IMR-90 (cell line): ENCODE results near the gene EXOSC9. TPM values are rescaled to one million over a fixed set of nuclear protein-coding genes. Genes with fewer than 3 reads are reported as not detected.

Experiments used
- ATAC-seq: fragments of 200-7000 bp; cut with Tn5 transposase; 2 replicates; pipeline ENCODE4 v1.9.1; 2020; ENCODE audit warnings: low read depth, mild to moderate bottlenecking, moderate library complexity
- BruUV-seq: library from RNA; stranded (reverse); fragments of 400-500 nt; replicated peaks from 2 replicates; lab custom pipeline; 2021; lab: Mats Ljungman, UMichigan
- CTCF ChIA-PET: fragments of 300-600 bp; formaldehyde crosslinking; extraction: SDS; loops from one replicate; lab custom pipeline; 2021; ENCODE audit warnings: antibody characterized with exemption; lab: Yijun Ruan, JAX
- POLR2A ChIA-PET: fragments of 300-600 bp; sonication (Branson Sonifier 250); formaldehyde crosslinking; loops from one replicate; lab custom pipeline; 2022; ENCODE audit warnings: antibody characterized with exemption; ENCODE audit not compliant: unreplicated experiment; lab: Charles Lee
- DNase-seq: peaks from one replicate; pipeline ENCODE4 v3.0.0; 2013
- H2AFZ ChIP-seq: replicated peaks from 2 replicates; pipeline ENCODE3; 2013; ENCODE audit warnings: low read length, mild to moderate bottlenecking; ENCODE audit not compliant: poor library complexity
- H2AK5ac ChIP-seq: 2 replicates; pipeline ENCODE4 v1.6.1; 2013; ENCODE audit warnings: low read depth, low read length, inconsistent platforms
- H2AK9ac ChIP-seq: replicated peaks from 2 replicates; pipeline ENCODE3; 2013; ENCODE audit warnings: mild to moderate bottlenecking, low read depth, low read length, moderate library complexity; ENCODE audit not compliant: poor library complexity
- H2BK120ac ChIP-seq: 2 replicates; pipeline ENCODE4 v1.6.1; 2013; ENCODE audit warnings: low read depth, low read length, inconsistent platforms
- H2BK15ac ChIP-seq: 3 replicates; pipeline ENCODE4 v1.6.1; 2013; ENCODE audit warnings: low read depth, low read length, inconsistent platforms
- H2BK20ac ChIP-seq: 2 replicates; pipeline ENCODE4 v1.6.1; 2013; ENCODE audit warnings: low read depth, mild to moderate bottlenecking, inconsistent platforms, low read length, moderate library complexity
- H2BK5ac ChIP-seq: 2 replicates; pipeline ENCODE4 v1.6.1; 2013; ENCODE audit warnings: mild to moderate bottlenecking, low read depth, low read length, inconsistent platforms; ENCODE audit not compliant: poor library complexity, severe bottlenecking
- H3K14ac ChIP-seq: replicated peaks from 2 replicates; pipeline ENCODE4 v1.6.1; 2013; ENCODE audit warnings: low read depth, low read length, inconsistent platforms
- H3K18ac ChIP-seq: 2 replicates; pipeline ENCODE4 v1.6.1; 2013; ENCODE audit warnings: low read depth, low read length, control low read depth
- H3K23ac ChIP-seq: 2 replicates; pipeline ENCODE4 v1.6.1; 2013; ENCODE audit warnings: low read depth, low read length, inconsistent platforms
- H3K27ac ChIP-seq: 2 replicates; pipeline ENCODE4 v1.5.1; 2013; ENCODE audit warnings: mild to moderate bottlenecking, control low read depth, low read length; ENCODE audit not compliant: insufficient read depth
- H3K27me3 ChIP-seq: 2 replicates; pipeline ENCODE4 v1.6.1; 2013; ENCODE audit warnings: low read length; ENCODE audit not compliant: control insufficient read depth, insufficient read depth
- H3K36me3 ChIP-seq: 2 replicates; pipeline ENCODE4 v1.6.1; 2013; ENCODE audit warnings: low read length, mixed read lengths; ENCODE audit not compliant: control insufficient read depth, insufficient read depth
- H3K4ac ChIP-seq: 2 replicates; pipeline ENCODE4 v1.6.1; 2013; ENCODE audit warnings: low read depth, low read length, inconsistent platforms
- H3K4me1 ChIP-seq: 2 replicates; pipeline ENCODE4 v1.6.1; 2013; ENCODE audit warnings: low read length, mixed read lengths; ENCODE audit not compliant: control insufficient read depth, insufficient read depth
- H3K4me2 ChIP-seq: 2 replicates; pipeline ENCODE4 v1.6.1; 2013; ENCODE audit warnings: low read depth, mild to moderate bottlenecking, control low read depth, low read length, moderate library complexity
- H3K4me3 ChIP-seq: 2 replicates; pipeline ENCODE4 v1.5.1; 2013; ENCODE audit warnings: low read depth, mild to moderate bottlenecking, control low read depth, low read length, moderate library complexity; ENCODE audit not compliant: insufficient read depth
- H3K56ac ChIP-seq: 2 replicates; pipeline ENCODE4 v1.6.1; 2013; ENCODE audit warnings: low read length, inconsistent platforms; ENCODE audit not compliant: insufficient read depth; ENCODE audit errors: extremely low read depth
- H3K79me1 ChIP-seq, 2 experiments: 2 replicates each; pipeline ENCODE4 v1.6.1; 2013; ENCODE audit warnings: low read length in 2 of 2, inconsistent platforms in 1 of 2, low read depth in 1 of 2
- H3K9ac ChIP-seq: 2 replicates; pipeline ENCODE4 v1.6.1; 2013; ENCODE audit warnings: low read depth, low read length, control low read depth
- H3K9me1 ChIP-seq: 2 replicates; pipeline ENCODE4 v1.6.1; 2013; ENCODE audit warnings: low read length, inconsistent platforms; ENCODE audit not compliant: insufficient read depth
- H3K9me3 ChIP-seq: 2 replicates; pipeline ENCODE4 v1.6.1; 2013; ENCODE audit warnings: low read length; ENCODE audit not compliant: control insufficient read depth, insufficient read depth
- H4K20me1 ChIP-seq: 2 replicates; pipeline ENCODE4 v1.6.1; 2013; ENCODE audit warnings: low read length, inconsistent platforms; ENCODE audit not compliant: insufficient read depth
- H4K5ac ChIP-seq: 2 replicates; pipeline ENCODE4 v1.6.1; 2013; ENCODE audit warnings: mild to moderate bottlenecking, low read depth, low read length, control low read depth
- H4K8ac ChIP-seq, 2 experiments: 2 replicates each; pipeline ENCODE4 v1.6.1; 2013; ENCODE audit warnings: low read depth in 2 of 2, low read length in 2 of 2, control low read depth in 1 of 2, inconsistent platforms in 1 of 2
- H4K91ac ChIP-seq: 2 replicates; pipeline ENCODE4 v1.6.1; 2013; ENCODE audit warnings: low read depth, low read length, inconsistent platforms; ENCODE audit not compliant: insufficient read depth
- BHLHE40 ChIP-seq: fragments of 150-350 bp; IDR thresholded peaks from 2 replicates; pipeline ENCODE4 v1.6.1; 2016; ENCODE audit warnings: mild to moderate bottlenecking, low read depth, low read length
- CEBPB ChIP-seq: IDR thresholded peaks from 2 replicates; pipeline ENCODE4 v1.6.1; 2012; ENCODE audit warnings: low read depth, low read length, improper control_type of control experiment
- CHD1 ChIP-seq: IDR thresholded peaks from 2 replicates; pipeline ENCODE4 v1.6.1; 2012; ENCODE audit warnings: low read depth, low read length, improper control_type of control experiment
- ELK1 ChIP-seq: fragments of 150-350 bp; IDR thresholded peaks from 2 replicates; pipeline ENCODE4 v1.6.1; 2016; ENCODE audit warnings: low read depth, mild to moderate bottlenecking, low read length, moderate library complexity, borderline replicate concordance
- MAFK ChIP-seq: IDR thresholded peaks from 2 replicates; pipeline ENCODE4 v1.6.1; 2012; ENCODE audit warnings: low read depth, low read length, improper control_type of control experiment
- MXI1 ChIP-seq: IDR thresholded peaks from 2 replicates; pipeline ENCODE4 v1.6.1; 2012; ENCODE audit warnings: low read depth, mild to moderate bottlenecking, low read length, moderate library complexity, borderline replicate concordance
- NFE2L2 ChIP-seq: fragments of 150-350 bp; IDR thresholded peaks from 2 replicates; pipeline ENCODE4 v1.6.1; 2016; ENCODE audit warnings: low read depth, mild to moderate bottlenecking, low read length
- POLR2A ChIP-seq: IDR thresholded peaks from 2 replicates; pipeline ENCODE4 v1.6.1; 2012; ENCODE audit warnings: mild to moderate bottlenecking, low read depth, low read length
- RAD21 ChIP-seq: IDR thresholded peaks from 2 replicates; pipeline ENCODE4 v1.6.1; 2012; ENCODE audit warnings: low read length, improper control_type of control experiment
- RCOR1 ChIP-seq: IDR thresholded peaks from 2 replicates; pipeline ENCODE4 v1.6.1; 2012; ENCODE audit warnings: mild to moderate bottlenecking, low read length, improper control_type of control experiment; ENCODE audit not compliant: insufficient replicate concordance
- RFX5 ChIP-seq: IDR thresholded peaks from 2 replicates; pipeline ENCODE4 v1.8.0; 2012; ENCODE audit warnings: low read depth, mild to moderate bottlenecking, low read length, moderate library complexity
- SMC3 ChIP-seq: fragments of 150-350 bp; IDR thresholded peaks from 2 replicates; pipeline ENCODE4 v1.6.1; 2016; ENCODE audit warnings: low read depth, mild to moderate bottlenecking, antibody characterized with exemption, low read length, moderate library complexity
- WGBS, 2 experiments: methylation state at CpG; one replicate each; pipeline versions ENCODE4 v1.1.5 to v1.1.7; 2013; ENCODE audit warnings: missing lambda C conversion rate in 2 of 2; ENCODE audit not compliant: insufficient read length in 1 of 2; ENCODE audit errors: extremely low coverage in 2 of 2; 5-methylcytosine and 5-hydroxymethylcytosine counted together
- dilution Hi-C: fragments of 300-500 bp; cut with HindIII; formaldehyde crosslinking; loops from one replicate; pipeline ENCODE4 v1.14.3; 2018; ENCODE audit warnings: low sequenced_read_pairs; ENCODE audit not compliant: unreplicated experiment
- in situ Hi-C: fragments of 300-500 bp; cut with MboI; formaldehyde crosslinking; loops from 3 replicates; pipeline ENCODE4 v1.14.3; 2019; ENCODE audit warnings: low sequenced_read_pairs, inconsistent platforms, mixed read lengths
- intact Hi-C: fragments of 100-400 bp; cut with micrococcal nuclease; formaldehyde crosslinking; loops from 2 replicates; pipeline ENCODE4 v1.10.0; 2022
- polyA plus RNA-seq, 3 experiments: library from polyadenylated mRNA; depleted of rRNA; stranded (reverse); fragments of >200 nt; gene quantifications; 2 replicates each; pipeline ENCODE4 v1.2.3, GENCODE V29; 2012; ENCODE audit warnings: low replicate concordance in 1 of 3
- total RNA-seq: library from RNA; depleted of rRNA; stranded (reverse); fragments of >200 nt; gene quantifications from 2 replicates; pipeline ENCODE4 v1.2.3, GENCODE V29; 2012
- TF ChIP-seq, protein P1 (sequence below): conservative IDR thresholded peaks from 2 replicates; pipeline ENCODE4 v1.5.1; 2012; ENCODE audit warnings: mild to moderate bottlenecking, low read depth, low read length, improper control_type of control experiment
- TF ChIP-seq, protein P2 (sequence below): fragments of 150-350 bp; IDR thresholded peaks from 2 replicates; pipeline ENCODE4 v1.6.1; 2017; ENCODE audit warnings: mild to moderate bottlenecking, antibody characterized with exemption, low read length, low read depth

The EXOSC9 gene
- total and polyA plus RNA-seq, 2 of the 4 experiments (the other 2 are of a cell fraction) = 34.7 to 47.5 TPM

DNA sequence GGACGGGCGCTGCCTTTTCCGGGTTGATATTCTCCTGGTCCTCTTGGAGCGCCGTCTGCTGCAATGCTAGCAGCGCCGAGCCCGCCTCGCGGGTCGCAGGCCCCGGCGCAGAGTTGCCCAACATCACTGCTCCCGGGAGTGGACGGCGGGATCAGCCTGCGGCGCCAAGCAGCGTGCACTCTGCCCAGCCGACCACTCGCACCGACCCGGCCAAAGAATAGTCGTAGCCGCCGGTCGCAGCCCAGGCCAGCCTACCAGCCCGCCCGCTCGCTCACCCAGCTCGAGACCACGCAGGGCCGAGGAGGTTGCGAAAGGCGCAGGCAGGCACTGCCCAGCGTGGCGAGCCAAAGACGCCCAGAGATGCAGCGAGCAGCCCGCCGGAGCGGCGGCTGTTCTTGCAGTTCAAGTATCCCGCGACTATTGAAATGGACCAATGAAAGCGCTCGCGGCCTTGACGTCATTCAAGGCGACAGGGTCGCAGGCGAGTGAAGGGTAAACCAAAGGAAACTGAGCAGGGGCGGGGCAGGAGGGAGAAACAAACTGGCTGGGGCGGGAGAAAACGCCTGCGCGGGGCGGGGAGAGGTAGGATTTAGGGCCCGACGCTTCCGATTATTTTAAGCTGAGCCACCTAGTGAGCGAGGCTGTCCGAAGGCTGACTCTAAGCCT lies 22.5 kb downstream of the EXOSC9 start, which contains the start of gene CCNA2:
Gene CCNA2 (minus strand): TSS at position 379 of the 666 bp plus-strand sequence. CDS start 255 bp downstream, at position 124.
- Histone ChIP-seq H3K9me1 (no peaks in the 10 kb centered on the region), H3K56ac (peak within 1 kb of the TSS; percentile 90), H3K4me1 (peaks cover 4% of the 10 kb centered on the region), H3K18ac (peak within 1 kb of the TSS; percentile 44; the same call in 1 of the 2 replicates), H3K23ac (peak within 1 kb of the TSS; percentile 91), H3K36me3 (peaks cover 2% of the 10 kb centered on the region; the same call in 1 of the 2 replicates), H3K4ac (peak within 1 kb of the TSS; percentile 81), H3K9me3 (no peaks in the 10 kb centered on the region), H4K5ac (peak within 1 kb of the TSS; percentile 39; the same call in 1 of the 2 replicates), H4K8ac (peak within 1 kb of the TSS; percentile 69 to 73), H2BK15ac (peak within 1 kb of the TSS; percentile 81; the same call in 2 of the 3 replicates), H4K20me1 (no peaks in the 10 kb centered on the region), H3K4me2 (peak within 1 kb of the TSS; percentile 97), H3K4me3 (peak within 1 kb of the TSS; percentile 71), H3K14ac (peak within 1 kb of the TSS; percentile 73), H3K27ac (peak within 1 kb of the TSS; percentile 69), H3K27me3 (no peaks in the 10 kb centered on the region), H2BK120ac (peak within 1 kb of the TSS; percentile 64), H2BK5ac (peak within 1 kb of the TSS; percentile 70), H3K79me1 (peaks cover 4 to 18% of the 10 kb centered on the region in 2 experiments; a peak in 3 of 4 replicates), H3K9ac (peak within 1 kb of the TSS; percentile 84), H2AK9ac (peak within 1 kb of the TSS; percentile 82), H4K91ac (peak within 1 kb of the TSS; percentile 51), H2BK20ac (peak within 1 kb of the TSS; percentile 27; the same call in 1 of the 2 replicates), H2AFZ (peak within 1 kb of the TSS; percentile 90), H2AK5ac (peak within 1 kb of the TSS; percentile 40)
- DNase-seq = peak; percentile 96
- WGBS, 2 experiments = 0% methylated on average over 44 of the region's 63 CpGs; no CpG with 5 or more reads in 1 of the 2 experiments
- POLR2A ChIA-PET = interaction anchor here (0.6 kb wide), 1 partner anchor 132 kb away, joined by 4 read pairs; no protein-coding TSS in a partner anchor
- intact Hi-C loops (loop anchor here (2.0 to 10.0 kb wide), 2 partner anchors 127 to 449 kb away; partner anchors contain the start of gene ANXA5), in situ Hi-C loops (no loop called here), dilution Hi-C loops (no loop called here)
- BruUV-seq = no TSS peak
- CTCF ChIA-PET = no interaction called here
- ATAC-seq = peak; percentile 94
- TF ChIP-seq CHD1 = no peak
- peak; percentile 99 for TF ChIP-seq MXI1
- TF ChIP-seq RFX5 = no peak
- TF ChIP-seq ELK1 = no peak
- TF ChIP-seq, protein P1, sequence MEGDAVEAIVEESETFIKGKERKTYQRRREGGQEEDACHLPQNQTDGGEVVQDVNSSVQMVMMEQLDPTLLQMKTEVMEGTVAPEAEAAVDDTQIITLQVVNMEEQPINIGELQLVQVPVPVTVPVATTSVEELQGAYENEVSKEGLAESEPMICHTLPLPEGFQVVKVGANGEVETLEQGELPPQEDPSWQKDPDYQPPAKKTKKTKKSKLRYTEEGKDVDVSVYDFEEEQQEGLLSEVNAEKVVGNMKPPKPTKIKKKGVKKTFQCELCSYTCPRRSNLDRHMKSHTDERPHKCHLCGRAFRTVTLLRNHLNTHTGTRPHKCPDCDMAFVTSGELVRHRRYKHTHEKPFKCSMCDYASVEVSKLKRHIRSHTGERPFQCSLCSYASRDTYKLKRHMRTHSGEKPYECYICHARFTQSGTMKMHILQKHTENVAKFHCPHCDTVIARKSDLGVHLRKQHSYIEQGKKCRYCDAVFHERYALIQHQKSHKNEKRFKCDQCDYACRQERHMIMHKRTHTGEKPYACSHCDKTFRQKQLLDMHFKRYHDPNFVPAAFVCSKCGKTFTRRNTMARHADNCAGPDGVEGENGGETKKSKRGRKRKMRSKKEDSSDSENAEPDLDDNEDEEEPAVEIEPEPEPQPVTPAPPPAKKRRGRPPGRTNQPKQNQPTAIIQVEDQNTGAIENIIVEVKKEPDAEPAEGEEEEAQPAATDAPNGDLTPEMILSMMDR = no peak; the same call in 1 of the 2 replicates
- no peak for TF ChIP-seq MAFK
- TF ChIP-seq NFE2L2 = no peak
- TF ChIP-seq RCOR1 = no peak
- no peak for TF ChIP-seq RAD21
- no peak for TF ChIP-seq SMC3
- peak; percentile 58 for TF ChIP-seq CEBPB
- TF ChIP-seq, protein P2, sequence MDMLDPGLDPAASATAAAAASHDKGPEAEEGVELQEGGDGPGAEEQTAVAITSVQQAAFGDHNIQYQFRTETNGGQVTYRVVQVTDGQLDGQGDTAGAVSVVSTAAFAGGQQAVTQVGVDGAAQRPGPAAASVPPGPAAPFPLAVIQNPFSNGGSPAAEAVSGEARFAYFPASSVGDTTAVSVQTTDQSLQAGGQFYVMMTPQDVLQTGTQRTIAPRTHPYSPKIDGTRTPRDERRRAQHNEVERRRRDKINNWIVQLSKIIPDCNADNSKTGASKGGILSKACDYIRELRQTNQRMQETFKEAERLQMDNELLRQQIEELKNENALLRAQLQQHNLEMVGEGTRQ = no peak
- peak; percentile 46; the same call in 1 of the 2 replicates for TF ChIP-seq POLR2A
- 0 out of 2 replicates have a peak, but pooled peaks have one; percentile 43 for TF ChIP-seq BHLHE40
